AG04450 (cell line): ENCODE measurements around the gene ST6GALNAC3. TPM values are rescaled to one million over a fixed set of nuclear protein-coding genes. Genes with fewer than 3 reads are reported as not detected.

ENCODE experiments used
- CTCF ChIA-PET: fragments of 300-600, 350-600 bp; formaldehyde crosslinking; extraction: SDS; loops from one replicate; lab custom pipeline; 2022; ENCODE audit warnings: antibody characterized with exemption, inconsistent platforms; lab: Charles Lee
- POLR2A ChIA-PET: fragments of 350-600 bp; formaldehyde crosslinking; extraction: SDS; loops from one replicate; lab custom pipeline; 2021; ENCODE audit warnings: antibody characterized with exemption, inconsistent platforms; lab: Yijun Ruan, JAX
- DNase-seq: peaks from one replicate; pipeline ENCODE4 v3.0.0-alpha.2; 2011; ENCODE audit warnings: low read depth, low spot score
- H3K27ac ChIP-seq: one replicate; pipeline ENCODE4 v1.5.1; 2012; ENCODE audit warnings: low read depth, low read length, control low read depth
- H3K27me3 ChIP-seq: one replicate; pipeline ENCODE4 v1.6.0; 2012; ENCODE audit warnings: low read length; ENCODE audit not compliant: control insufficient read depth, insufficient read depth
- H3K4me3 ChIP-seq: 2 replicates; pipeline ENCODE4 v1.5.1; 2011; ENCODE audit warnings: mild to moderate bottlenecking, low read depth, low read length, control low read depth
- H3K9me3 ChIP-seq: 2 replicates; pipeline ENCODE4 v1.5.1; 2012; ENCODE audit warnings: low read length; ENCODE audit not compliant: control insufficient read depth, insufficient read depth
- polyA plus RNA-seq: library from polyadenylated mRNA; depleted of rRNA; stranded (reverse); fragments of >200 nt; gene quantifications from 2 replicates; pipeline ENCODE4 v1.2.3, GENCODE V29; 2011
- TF ChIP-seq, protein P1 (sequence below): IDR thresholded peaks from 2 replicates; pipeline ENCODE4 v1.5.1; 2011; ENCODE audit warnings: low read depth, low read length, control low read depth, inconsistent platforms

Gene ST6GALNAC3
- polyA plus RNA-seq, 1 experiment = 2.1 TPM

DNA sequence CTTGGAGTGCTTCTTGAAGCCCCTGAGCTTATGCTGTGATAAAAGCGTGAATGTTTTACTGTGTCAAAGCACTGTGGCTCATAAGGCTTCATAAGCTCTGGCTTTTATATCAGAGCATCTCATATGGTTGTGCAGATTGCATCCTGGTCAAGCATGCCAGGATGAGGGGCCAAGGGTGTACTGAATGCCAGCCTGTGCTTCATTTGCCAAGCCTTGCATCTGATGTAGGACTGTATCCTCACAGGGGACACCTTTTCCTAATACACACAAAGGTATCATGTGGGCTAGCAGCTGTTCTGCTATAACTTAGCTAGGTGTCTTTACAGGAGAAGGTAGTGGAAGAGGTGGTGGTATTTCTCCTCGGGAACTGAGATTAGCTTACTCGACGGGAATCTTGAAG, 134.7 kb downstream of the ST6GALNAC3 start:
- no peaks in the 10 kb centered on the region for H3K9me3 ChIP-seq
- no peaks in the 10 kb centered on the region for H3K27me3 ChIP-seq
- no peak for DNase-seq
- no peak overlapping the region for H3K27ac ChIP-seq
- CTCF ChIA-PET = no interaction called here
- POLR2A ChIA-PET = no interaction called here
- TF ChIP-seq, protein P1, sequence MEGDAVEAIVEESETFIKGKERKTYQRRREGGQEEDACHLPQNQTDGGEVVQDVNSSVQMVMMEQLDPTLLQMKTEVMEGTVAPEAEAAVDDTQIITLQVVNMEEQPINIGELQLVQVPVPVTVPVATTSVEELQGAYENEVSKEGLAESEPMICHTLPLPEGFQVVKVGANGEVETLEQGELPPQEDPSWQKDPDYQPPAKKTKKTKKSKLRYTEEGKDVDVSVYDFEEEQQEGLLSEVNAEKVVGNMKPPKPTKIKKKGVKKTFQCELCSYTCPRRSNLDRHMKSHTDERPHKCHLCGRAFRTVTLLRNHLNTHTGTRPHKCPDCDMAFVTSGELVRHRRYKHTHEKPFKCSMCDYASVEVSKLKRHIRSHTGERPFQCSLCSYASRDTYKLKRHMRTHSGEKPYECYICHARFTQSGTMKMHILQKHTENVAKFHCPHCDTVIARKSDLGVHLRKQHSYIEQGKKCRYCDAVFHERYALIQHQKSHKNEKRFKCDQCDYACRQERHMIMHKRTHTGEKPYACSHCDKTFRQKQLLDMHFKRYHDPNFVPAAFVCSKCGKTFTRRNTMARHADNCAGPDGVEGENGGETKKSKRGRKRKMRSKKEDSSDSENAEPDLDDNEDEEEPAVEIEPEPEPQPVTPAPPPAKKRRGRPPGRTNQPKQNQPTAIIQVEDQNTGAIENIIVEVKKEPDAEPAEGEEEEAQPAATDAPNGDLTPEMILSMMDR = no peak
- no peak overlapping the region for H3K4me3 ChIP-seq

GRCh38 chr1:76209648-76210047, 135.1 kb downstream of the ST6GALNAC3 start:
- Histone ChIP-seq H3K9me3 (no peaks in the 10 kb centered on the region), H3K27me3 (no peaks in the 10 kb centered on the region), H3K4me3 (no peak overlapping the region), H3K27ac (no peak overlapping the region)
- ChIA-PET CTCF (no interaction called here), POLR2A (no interaction called here)
- DNase-seq = no peak
- TF ChIP-seq, protein P1 = no peak

DNA sequence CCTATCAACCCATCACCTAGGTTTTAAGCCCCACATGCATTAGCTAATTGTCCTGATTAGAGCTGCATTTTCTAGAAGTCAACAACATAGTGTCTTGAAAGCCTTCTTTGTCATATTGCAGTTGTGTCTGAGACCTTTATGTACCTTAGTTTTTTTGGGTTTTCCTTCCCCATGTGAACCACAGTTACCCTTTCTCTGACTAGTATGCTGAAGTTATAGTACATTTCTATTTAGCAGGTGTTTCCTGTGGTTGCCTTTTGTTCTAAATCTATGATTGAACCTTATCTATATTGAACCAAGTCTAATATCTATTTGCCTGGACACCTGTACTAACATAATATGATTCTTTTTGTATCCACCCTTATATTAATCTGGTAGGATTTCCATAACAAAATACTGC, 135.6 kb downstream of the ST6GALNAC3 start:
- TF ChIP-seq, protein P1 = no peak
- ChIA-PET POLR2A (no interaction called here), CTCF (no interaction called here)
- Histone ChIP-seq H3K4me3 (no peak overlapping the region), H3K27ac (no peak overlapping the region), H3K27me3 (no peaks in the 10 kb centered on the region), H3K9me3 (no peaks in the 10 kb centered on the region)
- no peak for DNase-seq

DNA sequence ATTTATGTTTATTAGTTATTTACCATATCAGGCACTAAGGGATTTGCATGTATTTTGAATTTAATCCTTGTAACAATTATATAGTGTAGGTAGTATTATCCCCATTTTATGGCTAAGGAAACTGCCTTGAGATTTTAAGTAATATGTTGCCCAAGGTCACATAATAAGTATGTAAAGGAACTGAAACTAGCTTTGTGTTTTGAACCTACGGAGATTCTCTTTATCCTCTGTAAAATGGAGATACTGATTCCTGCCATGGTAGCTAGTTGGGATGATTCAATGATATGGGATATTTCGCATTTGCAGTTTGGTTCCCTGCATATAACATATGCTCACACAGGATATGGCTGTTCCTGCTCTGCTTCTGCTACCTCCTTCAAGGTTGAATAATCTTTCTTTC, 144.3 kb downstream of the ST6GALNAC3 start:
- Histone ChIP-seq H3K27ac (no peak overlapping the region), H3K4me3 (no peak overlapping the region), H3K27me3 (no peaks in the 10 kb centered on the region), H3K9me3 (no peaks in the 10 kb centered on the region)
- POLR2A ChIA-PET = no interaction called here
- TF ChIP-seq, protein P1 = no peak
- CTCF ChIA-PET = no interaction called here
- no peak for DNase-seq

DNA sequence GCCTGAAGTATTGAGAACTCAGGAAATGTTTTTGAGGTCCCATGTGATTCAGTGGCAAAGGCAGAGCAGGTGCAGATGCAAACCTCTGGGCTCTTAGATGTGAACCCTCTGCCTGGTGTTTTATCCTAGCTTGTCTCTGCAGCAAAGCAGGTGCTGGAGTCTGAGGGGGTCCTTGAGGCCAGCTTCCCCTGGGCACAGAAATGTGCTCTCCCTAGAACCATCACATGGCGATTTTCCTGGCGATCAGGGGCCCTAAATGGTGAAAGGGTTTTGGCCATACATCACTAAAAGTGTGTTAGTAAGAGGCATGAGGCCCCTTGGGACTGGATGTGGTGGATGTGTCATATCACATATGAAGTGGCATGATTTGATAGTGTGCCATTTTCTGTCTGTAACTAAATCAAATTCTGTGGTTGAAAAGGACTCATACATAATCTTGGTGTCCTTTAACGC, 144.8 kb downstream of the ST6GALNAC3 start:
- no peak for DNase-seq
- H3K27me3 ChIP-seq = no peaks in the 10 kb centered on the region
- no peaks in the 10 kb centered on the region for H3K9me3 ChIP-seq
- no peak overlapping the region for H3K4me3 ChIP-seq
- ChIA-PET CTCF (no interaction called here), POLR2A (no interaction called here)
- TF ChIP-seq, protein P1 = no peak
- H3K27ac ChIP-seq = no peak overlapping the region
